ENCODE data around the gene SLC2A1. TPM values are rescaled to one million over a fixed set of nuclear protein-coding genes. Genes with fewer than 3 reads are reported as not detected.

Gene SLC2A1
- total RNA-seq, 1 donor from 2014 or later: 192 TPM

GRCh38 chr1:42956739-42957138 is 1.9 kb downstream of the SLC2A1 start:
- Mint-ChIP-seq H3K36me3 (peaks cover 18% of the 10 kb centered on the region), H3K9me3 (no peaks in the 10 kb centered on the region), H3K4me1 (ENCODE audit: unreplicated experiment) (peaks cover 25% of the 10 kb centered on the region), H3K4me3 (peak overlapping the region; percentile 93), H3K27me3 (no peaks in the 10 kb centered on the region), H3K27ac (peak overlapping the region; percentile 95)
- DNase-seq (ENCODE audit: extremely low spot score, unreplicated experiment): no peak
- TF ChIP-seq, protein P1, sequence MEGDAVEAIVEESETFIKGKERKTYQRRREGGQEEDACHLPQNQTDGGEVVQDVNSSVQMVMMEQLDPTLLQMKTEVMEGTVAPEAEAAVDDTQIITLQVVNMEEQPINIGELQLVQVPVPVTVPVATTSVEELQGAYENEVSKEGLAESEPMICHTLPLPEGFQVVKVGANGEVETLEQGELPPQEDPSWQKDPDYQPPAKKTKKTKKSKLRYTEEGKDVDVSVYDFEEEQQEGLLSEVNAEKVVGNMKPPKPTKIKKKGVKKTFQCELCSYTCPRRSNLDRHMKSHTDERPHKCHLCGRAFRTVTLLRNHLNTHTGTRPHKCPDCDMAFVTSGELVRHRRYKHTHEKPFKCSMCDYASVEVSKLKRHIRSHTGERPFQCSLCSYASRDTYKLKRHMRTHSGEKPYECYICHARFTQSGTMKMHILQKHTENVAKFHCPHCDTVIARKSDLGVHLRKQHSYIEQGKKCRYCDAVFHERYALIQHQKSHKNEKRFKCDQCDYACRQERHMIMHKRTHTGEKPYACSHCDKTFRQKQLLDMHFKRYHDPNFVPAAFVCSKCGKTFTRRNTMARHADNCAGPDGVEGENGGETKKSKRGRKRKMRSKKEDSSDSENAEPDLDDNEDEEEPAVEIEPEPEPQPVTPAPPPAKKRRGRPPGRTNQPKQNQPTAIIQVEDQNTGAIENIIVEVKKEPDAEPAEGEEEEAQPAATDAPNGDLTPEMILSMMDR (conservative IDR thresholded peaks at IDR 0.05): no peak

DNA sequence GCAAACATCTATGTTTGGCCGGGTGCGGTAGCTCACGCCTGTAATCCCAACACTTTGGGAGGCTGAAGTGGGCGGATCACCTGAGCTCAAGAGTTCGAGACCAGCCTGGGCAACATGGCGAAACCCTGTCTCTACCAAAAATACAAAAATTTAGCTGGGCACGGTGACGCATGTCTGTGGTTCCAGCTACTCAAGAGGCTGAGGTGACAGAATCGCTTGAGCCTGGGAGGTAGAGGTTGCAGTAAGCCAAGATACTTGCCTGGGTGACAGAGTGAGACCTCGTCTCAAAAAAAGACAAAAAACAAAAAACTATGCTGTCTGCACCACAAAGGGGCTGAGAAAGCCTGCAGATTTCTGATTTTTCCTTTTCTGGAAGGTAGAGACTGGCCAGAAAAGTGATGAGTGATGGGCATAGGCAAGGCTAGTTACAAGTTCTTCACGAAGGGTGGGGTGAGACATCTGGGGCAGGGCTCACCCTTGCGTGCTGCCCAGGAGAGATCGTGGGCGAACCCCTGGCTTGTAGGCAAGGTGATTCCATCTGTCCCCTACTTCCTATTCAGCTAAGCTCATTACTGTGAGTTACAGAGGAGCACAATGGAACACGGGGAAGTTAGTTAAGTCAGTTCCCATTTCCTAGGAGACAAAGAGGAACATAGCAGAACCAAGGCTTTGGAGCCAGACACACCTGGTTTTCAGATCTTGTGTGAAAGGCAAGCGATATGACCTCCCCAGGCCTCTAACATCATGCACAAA is 3.2 kb downstream of the SLC2A1 start:
- Mint-ChIP-seq H3K4me1 (ENCODE audit: unreplicated experiment) (peaks cover 21% of the 10 kb centered on the region), H3K27me3 (no peaks in the 10 kb centered on the region)

DNA sequence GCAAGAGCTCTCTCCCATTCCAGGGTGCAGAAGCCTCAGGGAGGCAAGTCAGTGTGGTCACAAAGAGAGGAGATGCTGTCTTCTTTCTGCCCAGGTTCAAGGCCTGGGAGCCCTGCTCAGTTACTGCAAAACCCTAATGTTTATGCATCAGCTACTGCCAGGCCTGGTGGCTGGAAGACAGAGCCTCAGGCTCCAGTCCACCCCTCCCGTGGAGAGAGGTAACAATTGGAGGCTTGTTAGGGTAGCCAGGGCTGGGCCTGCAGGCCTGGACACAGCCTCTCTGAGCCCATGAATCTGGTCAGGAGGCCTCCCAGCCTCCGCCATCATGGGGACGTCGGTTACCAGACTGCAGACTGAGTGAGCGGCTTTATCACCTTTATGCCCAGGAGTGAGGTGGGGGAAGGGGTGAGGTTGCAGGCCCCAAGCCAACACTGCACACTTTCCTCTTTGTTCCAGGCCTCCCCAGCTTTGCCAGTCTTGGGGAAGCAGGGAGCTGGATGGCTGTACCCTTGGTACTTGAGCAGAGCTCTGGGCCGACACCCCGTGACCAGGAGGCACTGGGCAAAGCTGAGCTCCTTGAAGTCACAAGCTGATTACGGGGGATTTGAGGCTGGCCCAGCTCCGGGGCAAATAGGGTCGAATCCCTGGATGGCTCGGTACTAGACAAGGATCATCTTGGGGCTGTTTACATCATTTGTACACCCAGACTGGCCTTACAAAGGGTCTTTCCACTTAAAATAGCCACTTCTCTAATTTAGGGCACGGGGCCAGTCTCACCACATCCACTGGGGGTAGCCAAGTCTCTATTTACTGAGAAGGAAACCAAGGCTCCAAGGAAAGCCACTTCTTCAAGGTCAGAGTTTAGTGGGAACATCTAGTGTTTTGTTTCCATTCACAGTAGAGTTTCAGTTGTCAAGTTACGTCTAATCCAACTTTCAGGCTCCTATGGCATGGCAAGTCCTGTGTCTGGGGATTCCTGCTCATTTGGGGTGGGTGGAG is 5.2 kb downstream of the SLC2A1 start:
- H3K36me3 Mint-ChIP-seq: peaks cover 32% of the 10 kb centered on the region
- no peak for DNase-seq (ENCODE audit: extremely low spot score, unreplicated experiment)
- H3K27me3 Mint-ChIP-seq: no peaks in the 10 kb centered on the region
- peak overlapping the region; percentile 73 for H3K4me3 Mint-ChIP-seq
- peak overlapping the region; percentile 86 for H3K27ac Mint-ChIP-seq
- no peaks in the 10 kb centered on the region for H3K9me3 Mint-ChIP-seq
- TF ChIP-seq, protein P1 (conservative IDR thresholded peaks at IDR 0.05): no peak
- peaks cover 31% of the 10 kb centered on the region for H3K4me1 Mint-ChIP-seq (ENCODE audit: unreplicated experiment)

More for the DNA sequence above, 3.2 kb downstream of the SLC2A1 start:
- H3K4me3 Mint-ChIP-seq: peak overlapping the region; percentile 89
- H3K27ac Mint-ChIP-seq: peak overlapping the region; percentile 86
- no peaks in the 10 kb centered on the region for H3K9me3 Mint-ChIP-seq
- H3K36me3 Mint-ChIP-seq: peaks cover 23% of the 10 kb centered on the region
- DNase-seq (ENCODE audit: extremely low spot score, unreplicated experiment): no peak
- TF ChIP-seq, protein P1 (conservative IDR thresholded peaks at IDR 0.05): no peak

DNA sequence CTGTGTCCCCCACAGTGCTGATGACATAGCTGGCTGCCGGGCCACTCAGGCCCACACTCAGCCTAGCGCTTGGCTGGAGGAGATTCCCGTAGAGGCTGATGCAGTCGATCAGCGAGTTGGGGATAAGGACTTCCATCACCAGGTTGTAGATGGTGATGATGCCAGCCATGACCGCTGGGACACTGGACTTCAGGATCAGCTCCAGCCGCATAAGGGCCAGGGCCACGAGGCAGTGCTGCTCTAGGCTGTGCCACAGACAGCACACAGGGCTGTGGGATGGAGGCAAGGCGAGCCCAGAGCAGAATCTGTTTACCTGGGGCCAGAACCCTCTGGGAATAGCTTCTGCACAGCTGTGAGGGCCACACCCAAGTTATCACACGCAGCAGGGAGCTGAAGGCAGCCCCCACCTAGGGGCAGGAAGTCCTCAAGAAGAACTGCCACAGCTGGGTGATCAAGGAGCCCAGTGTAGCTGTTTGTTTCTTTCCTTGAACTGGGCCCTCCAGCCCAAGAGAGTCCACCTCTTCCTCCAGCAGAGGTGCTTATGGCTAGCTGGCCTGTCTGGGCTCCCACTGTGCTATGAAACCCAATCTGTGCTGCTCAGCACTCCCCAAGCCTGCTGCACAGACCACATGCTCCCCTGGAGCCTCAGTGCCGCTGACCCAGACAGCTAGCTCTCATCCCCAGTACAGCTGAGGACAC is 6.2 kb downstream of the SLC2A1 start:
- peaks cover 32% of the 10 kb centered on the region for H3K36me3 Mint-ChIP-seq
- no peak for DNase-seq (ENCODE audit: extremely low spot score, unreplicated experiment)
- H3K27me3 Mint-ChIP-seq: no peaks in the 10 kb centered on the region
- TF ChIP-seq, protein P1 (conservative IDR thresholded peaks at IDR 0.05): no peak
- peak overlapping the region; percentile 73 for H3K4me3 Mint-ChIP-seq
- no peaks in the 10 kb centered on the region for H3K9me3 Mint-ChIP-seq
- H3K4me1 Mint-ChIP-seq (ENCODE audit: unreplicated experiment): peaks cover 37% of the 10 kb centered on the region
- peak overlapping the region; percentile 50 for H3K27ac Mint-ChIP-seq

GRCh38 chr1:42951588-42951987 is 7.1 kb downstream of the SLC2A1 start:
- no peak for DNase-seq (ENCODE audit: extremely low spot score, unreplicated experiment)
- Mint-ChIP-seq H3K27ac (peak overlapping the region; percentile 50), H3K4me1 (ENCODE audit: unreplicated experiment) (peaks cover 44% of the 10 kb centered on the region), H3K9me3 (no peaks in the 10 kb centered on the region), H3K36me3 (peaks cover 28% of the 10 kb centered on the region), H3K4me3 (peak overlapping the region; percentile 71), H3K27me3 (no peaks in the 10 kb centered on the region)
- TF ChIP-seq, protein P1 (conservative IDR thresholded peaks at IDR 0.05): no peak
